ENCODE results near the gene NHLH2.

- TF ChIP-seq CBX2 (IDR thresholded peaks at IDR 0.05; ENCODE audit: borderline replicate concordance, low read depth) (no peak), POLR2A (IDR thresholded peaks at IDR 0.05; ENCODE audit: low read length) (no peak), CTCF (IDR thresholded peaks at IDR 0.05) (no peak), RNF2 (IDR thresholded peaks at IDR 0.05; ENCODE audit: borderline replicate concordance, low read depth) (no peak), CEBPB (IDR thresholded peaks at IDR 0.05) (no peak), ZFP36 (IDR thresholded peaks at IDR 0.05; ENCODE audit: borderline replicate concordance, partially characterized antibody) (no peak), MYC (IDR thresholded peaks at IDR 0.05; ENCODE audit: borderline replicate concordance, low read length) (no peak), ZNF302 (CRISPR knock-in tag; IDR thresholded peaks at IDR 0.05) (no peak)
Measured at GRCh38 chr1:115805597-115805996, 35.3 kb downstream of the NHLH2 start.

Data from A549 (cell line).